GM15510 (cell line): Measurements from ENCODE around the gene MSRB2.

Source experiments
- POLR2A ChIP-seq: IDR thresholded peaks from 3 replicates; pipeline ENCODE4 v1.6.1; 2011; ENCODE audit warnings: borderline replicate concordance; ENCODE audit not compliant: insufficient read length; ENCODE audit errors: extremely low read depth

MSRB2 gene

DNA sequence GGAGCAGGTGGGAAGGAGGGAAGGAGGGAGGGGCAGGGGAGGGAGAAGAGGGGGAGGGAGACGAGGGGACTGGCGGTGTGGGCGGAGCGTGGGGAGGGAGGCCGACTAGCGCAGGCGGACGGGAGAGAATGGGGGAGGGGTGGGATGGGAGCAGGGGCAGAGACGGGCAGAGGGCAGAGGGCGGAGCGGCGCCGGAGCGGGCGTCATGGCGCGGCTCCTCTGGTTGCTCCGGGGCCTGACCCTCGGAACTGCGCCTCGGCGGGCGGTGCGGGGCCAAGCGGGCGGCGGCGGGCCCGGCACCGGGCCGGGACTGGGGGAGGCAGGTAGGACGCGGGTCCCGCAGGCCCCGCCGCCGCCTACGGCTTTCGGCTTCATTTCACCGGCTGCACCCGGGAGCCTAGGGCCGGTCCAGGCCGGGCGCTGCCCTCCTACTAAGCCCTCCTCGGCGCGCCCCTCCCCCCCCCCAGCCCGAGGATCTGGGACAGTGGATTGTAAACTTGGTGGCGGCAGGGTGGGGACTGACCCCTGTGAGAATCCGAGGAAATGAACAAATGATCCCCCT is at the start of gene MSRB2:
MSRB2 (plus strand) TSS at position 176 of the 562 bp plus-strand sequence; CDS start at position 206, 30 bp downstream.
- peak; percentile 86 for TF ChIP-seq POLR2A

DNA sequence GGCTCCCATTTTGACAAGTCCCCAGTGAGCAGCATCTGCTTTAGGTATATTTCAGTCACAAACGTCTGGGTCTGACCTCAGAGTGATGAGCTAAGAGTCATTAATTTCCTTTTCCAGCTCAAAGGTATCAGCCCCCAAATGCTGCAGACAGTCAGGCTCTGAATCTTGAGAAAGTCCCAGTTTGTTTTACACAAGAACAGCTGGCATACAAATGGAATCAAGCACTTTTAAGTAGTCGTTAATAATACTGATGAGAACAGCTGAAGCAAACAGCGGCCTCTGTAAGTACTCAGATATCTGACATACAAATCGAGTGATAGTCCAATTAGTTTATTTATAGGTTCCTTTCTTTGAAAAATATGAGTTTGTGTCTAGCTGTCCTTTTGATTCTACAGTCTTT is 49.4 kb upstream of the MSRB2 start:
- no peak for TF ChIP-seq POLR2A

GRCh38 chr10:23047201-23048050 is 48.0 kb upstream of the MSRB2 start:
- TF ChIP-seq POLR2A: no peak

DNA sequence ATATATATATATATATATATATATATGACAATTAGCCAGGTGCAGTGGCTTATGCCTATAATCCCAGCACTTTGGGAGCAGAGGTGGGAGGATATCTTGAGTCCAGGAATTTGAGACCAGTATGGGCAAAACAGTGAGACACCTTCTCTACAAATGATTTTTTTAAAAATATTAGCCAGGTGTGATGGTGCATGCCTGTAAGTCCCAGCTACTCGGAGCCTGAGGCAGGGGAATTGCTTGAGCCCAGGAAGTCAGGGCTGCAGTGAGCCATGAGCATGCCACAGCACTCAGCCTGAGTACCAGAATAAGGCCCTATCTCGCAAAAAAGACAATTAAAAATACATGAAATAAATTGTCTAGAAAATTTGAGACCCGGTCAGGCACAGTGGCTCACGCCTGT is 47.2 kb upstream of the MSRB2 start:
- TF ChIP-seq POLR2A: no peak

DNA sequence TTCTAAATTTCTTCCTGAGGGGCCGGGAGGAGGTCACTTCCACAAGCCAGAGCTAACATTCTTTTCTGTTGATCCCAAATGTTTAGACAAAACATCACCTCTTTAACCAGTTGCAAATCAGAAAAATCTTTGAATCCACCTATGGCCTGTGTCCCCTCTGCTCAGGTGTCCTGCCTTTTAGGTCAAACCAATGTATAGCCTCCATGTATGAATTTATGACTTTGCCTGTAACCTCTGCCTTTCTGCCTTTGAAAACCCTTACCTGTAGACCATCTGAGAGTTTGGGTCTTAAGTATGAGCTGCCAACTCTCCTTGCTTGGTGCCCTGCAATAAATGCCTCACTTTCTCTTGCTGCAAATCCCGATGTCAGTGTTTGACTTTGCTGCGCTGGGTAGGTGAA is 44.1 kb upstream of the MSRB2 start:
- no peak for TF ChIP-seq POLR2A

DNA sequence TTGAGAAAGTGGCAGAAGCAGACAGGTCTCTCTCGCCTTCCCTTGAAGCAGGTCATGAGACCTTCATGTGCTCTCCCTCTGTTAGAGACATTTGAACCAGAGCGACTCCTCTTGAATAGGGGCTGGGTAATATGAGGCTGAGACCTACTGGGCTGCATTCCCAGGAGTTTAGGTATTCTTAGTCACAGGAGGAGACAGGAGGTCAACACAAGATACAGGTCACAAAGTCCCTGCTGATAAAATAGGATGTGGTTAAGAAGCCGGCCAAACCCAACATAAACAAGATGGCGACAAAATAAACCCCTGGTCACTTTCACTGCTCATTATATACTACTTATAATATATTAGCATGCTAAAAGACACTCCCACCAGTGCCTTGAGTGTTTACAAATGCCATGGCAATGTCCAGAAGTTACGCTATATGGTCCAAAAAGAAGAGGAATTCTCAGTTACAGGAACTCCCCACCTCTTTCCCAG is 43.5 kb upstream of the MSRB2 start:
- no peak for TF ChIP-seq POLR2A

- TF ChIP-seq POLR2A: no peak
These were observed 42.3 kb upstream of the MSRB2 start for GRCh38 chr10:23053036-23053435.

DNA sequence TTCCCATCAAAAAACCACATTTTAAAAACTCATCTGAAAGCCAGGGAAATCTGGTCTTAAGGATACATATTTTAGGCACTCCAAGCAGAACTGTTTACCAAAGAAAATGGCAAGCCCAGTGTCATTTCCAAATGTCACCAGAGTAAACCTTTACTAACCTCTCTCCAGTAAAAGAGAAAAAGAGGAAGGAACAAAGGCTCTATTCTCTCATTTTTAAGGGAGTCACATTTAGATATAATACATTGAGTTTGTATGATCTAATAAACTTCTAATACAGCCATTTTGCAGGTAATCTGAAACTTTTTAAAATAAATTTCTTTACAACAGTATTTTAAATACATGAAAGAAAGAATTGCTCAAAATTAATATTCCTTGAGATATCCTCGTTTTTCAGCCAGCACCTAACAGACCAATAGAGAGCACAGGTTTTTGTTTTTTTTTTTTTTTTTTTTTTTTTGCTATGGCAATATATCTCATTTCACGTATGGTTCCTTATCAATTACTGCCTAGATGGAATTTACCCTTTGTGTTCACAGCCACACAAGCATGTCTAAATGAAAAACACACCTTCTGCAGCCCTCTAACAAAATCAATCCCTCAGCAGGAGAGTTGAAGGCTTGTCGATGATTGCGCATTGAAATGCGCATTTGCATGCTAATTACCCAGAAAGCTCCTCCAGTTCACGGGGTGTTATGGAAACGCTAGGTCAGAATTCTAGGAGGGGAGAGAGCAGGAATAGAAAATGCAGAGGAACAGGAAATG is 39.8 kb upstream of the MSRB2 start:
- TF ChIP-seq POLR2A: no peak

DNA sequence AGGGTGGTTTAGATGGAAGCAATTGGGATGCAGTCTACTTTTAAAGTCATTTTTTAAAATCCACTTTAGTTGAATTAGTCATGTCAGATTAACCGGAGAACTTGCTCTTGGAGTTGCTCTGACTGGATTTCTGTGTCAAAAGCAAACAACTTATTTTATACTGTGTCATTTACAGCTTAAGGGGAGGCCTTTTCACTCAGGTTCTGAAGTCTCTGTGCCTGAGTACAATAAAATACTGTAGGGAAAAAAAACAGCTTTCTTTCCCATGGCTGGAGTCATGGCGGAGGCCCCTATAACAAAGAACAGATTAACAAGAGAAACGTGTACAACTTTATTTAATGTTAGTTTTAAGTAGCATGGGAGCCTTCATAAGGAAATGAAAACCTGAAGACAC is 39.2 kb upstream of the MSRB2 start:
- no peak for TF ChIP-seq POLR2A

- TF ChIP-seq POLR2A: no peak
These were observed 37.0 kb upstream of the MSRB2 start for GRCh38 chr10:23058366-23058765.

- no peak for TF ChIP-seq POLR2A
These were observed 34.5 kb upstream of the MSRB2 start for GRCh38 chr10:23060918-23061317.

- TF ChIP-seq POLR2A: no peak
These were observed 32.1 kb upstream of the MSRB2 start for GRCh38 chr10:23063045-23063972.

- TF ChIP-seq POLR2A: no peak
These were observed 31.2 kb upstream of the MSRB2 start for GRCh38 chr10:23063973-23064812.
